Natural killer cell (primary cell): Measurements from ENCODE around the gene CUTC. TPM values are rescaled to one million over a fixed set of nuclear protein-coding genes. Genes with fewer than 3 reads are reported as not detected.
A peak's percentile ranks its signal among the peaks of the same experiment; 100 is the strongest.

Source experiments
- ATAC-seq, 3 donors: fragments of 150-1000 bp in 2 of 3; fragments of 200-7000 bp in 1 of 3; cut with Tn5 transposase; 1 replicate in 1 of 3; 2 replicates in 2 of 3; pipeline ENCODE4 v1.10.0; 2021; ENCODE audit warnings: mild to moderate bottlenecking in 2 of 3, moderate library complexity in 2 of 3
- DNase-seq, 2 donors: peaks; one replicate each; pipeline versions ENCODE4 v3.0.0 to v3.0.0-alpha.2; 2013 to 2021; ENCODE audit warnings: mixed read lengths in 1 of 2
- H3K27ac ChIP-seq: one replicate; pipeline ENCODE4 v1.5.1; 2013; ENCODE audit warnings: mild to moderate bottlenecking, low read length
- H3K27me3 ChIP-seq: one replicate; pipeline ENCODE4 v1.6.1; 2013; ENCODE audit warnings: low read length; ENCODE audit not compliant: control insufficient read depth, insufficient read depth
- H3K36me3 ChIP-seq: one replicate; pipeline ENCODE4 v1.6.1; 2013; ENCODE audit warnings: low read length; ENCODE audit not compliant: control insufficient read depth, insufficient read depth
- H3K4me1 ChIP-seq: one replicate; pipeline ENCODE4 v1.6.1; 2013; ENCODE audit warnings: low read length; ENCODE audit not compliant: control insufficient read depth, insufficient read depth
- H3K4me3 ChIP-seq: one replicate; pipeline ENCODE4 v1.5.1; 2013; ENCODE audit warnings: low read length
- H3K9me3 ChIP-seq: one replicate; pipeline ENCODE4 v1.6.1; 2013; ENCODE audit warnings: low read length; ENCODE audit not compliant: control insufficient read depth, insufficient read depth
- H3K27ac Mint-ChIP-seq, 2 donors: one replicate each; pipeline ENCODE4 v1.8.0; 2022; ENCODE audit warnings: mild to moderate bottlenecking in 2 of 2, mixed read lengths in 2 of 2, moderate library complexity in 1 of 2
- H3K27me3 Mint-ChIP-seq, 2 donors: one replicate each; pipeline ENCODE4 v1.8.0; 2022; ENCODE audit warnings: low read depth in 2 of 2, mixed read lengths in 2 of 2
- H3K36me3 Mint-ChIP-seq: one replicate; pipeline ENCODE4 v1.8.0; 2022; ENCODE audit warnings: mixed read lengths
- H3K4me1 Mint-ChIP-seq, 2 donors: one replicate each; pipeline ENCODE4 v1.8.0; 2022; ENCODE audit warnings: mixed read lengths in 2 of 2
- H3K4me3 Mint-ChIP-seq: one replicate; pipeline ENCODE4 v1.8.0; 2022; ENCODE audit warnings: mild to moderate bottlenecking, moderate library complexity, mixed read lengths
- H3K9me3 Mint-ChIP-seq, 2 donors: one replicate each; pipeline ENCODE4 v1.8.0; 2022; ENCODE audit warnings: mixed read lengths in 2 of 2
- CTCF ChIP-seq: fragments of 200-600 bp; IDR thresholded peaks from one replicate; pipeline ENCODE4 v1.8.0; 2022; ENCODE audit warnings: antibody characterized with exemption
- WGBS: methylation state at CpG from one replicate; pipeline ENCODE4 v1.1.7; 2013; ENCODE audit warnings: missing lambda C conversion rate; ENCODE audit not compliant: insufficient coverage; 5-methylcytosine and 5-hydroxymethylcytosine counted together
- intact Hi-C: fragments of 100-400 bp; cut with micrococcal nuclease; formaldehyde crosslinking; loops from one replicate; pipeline ENCODE4 v1.14.2; 2022
- total RNA-seq, 4 donors: library from RNA; stranded (reverse); fragments of 120-200 nt in 1 of 4; gene quantifications; one replicate each; pipeline versions ENCODE4 v1.2.3 to v1.2.4, GENCODE V29; 2013 to 2022

The CUTC gene
- total RNA-seq, 3 donors from 2014 or later (not counting 1 experiment from before 2014, with no cell fraction given) = 21.4 to 28.1 (median 23.5) TPM

DNA sequence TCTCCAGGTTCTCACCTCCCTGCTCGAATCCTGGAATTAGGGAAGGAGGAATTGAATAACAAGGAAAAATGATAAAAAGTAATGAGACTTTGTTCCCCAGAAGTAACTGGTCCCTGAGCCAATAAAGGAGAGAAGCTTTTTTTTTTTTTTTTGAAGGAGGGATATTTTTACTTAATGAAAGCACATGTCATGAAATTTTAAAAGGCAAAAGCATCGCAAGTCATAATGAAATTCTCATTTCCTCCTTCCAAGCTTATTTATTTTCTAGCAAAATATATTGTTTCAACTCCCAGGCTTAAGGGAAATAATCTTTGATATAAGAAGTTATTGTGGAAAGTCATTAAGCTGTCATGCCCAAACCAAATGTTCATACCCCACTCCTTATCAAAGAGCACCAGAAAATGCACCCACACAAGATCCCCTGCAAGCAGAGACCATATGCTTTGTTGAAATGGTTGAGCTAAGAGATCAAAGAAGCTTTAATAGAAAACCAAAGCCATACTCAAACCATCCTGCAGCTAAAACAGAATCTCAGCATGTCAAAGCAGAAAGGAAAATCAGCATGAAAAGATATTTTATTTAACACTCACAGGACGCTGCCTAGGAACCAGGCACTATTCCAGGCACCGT is 33.8 kb downstream of the CUTC start:
- no peak for DNase-seq
- H3K4me1 Mint-ChIP-seq = peaks cover 15 to 18% of the 10 kb centered on the region in 2 donors
- no peak overlapping the region for H3K4me3 Mint-ChIP-seq
- Histone ChIP-seq H3K27ac (no peak overlapping the region), H3K36me3 (peaks cover 1% of the 10 kb centered on the region), H3K27me3 (no peaks in the 10 kb centered on the region), H3K9me3 (no peaks in the 10 kb centered on the region), H3K4me3 (no peak overlapping the region), H3K4me1 (peaks cover 14% of the 10 kb centered on the region)
- WGBS = 60% methylated on average over 2 of the region's 4 CpGs
- no peaks in the 10 kb centered on the region for H3K27me3 Mint-ChIP-seq
- no peak for TF ChIP-seq CTCF
- H3K36me3 Mint-ChIP-seq = peaks cover 8% of the 10 kb centered on the region
- no peak overlapping the region for H3K27ac Mint-ChIP-seq
- intact Hi-C loops = no loop called here
- ATAC-seq = no peak
- H3K9me3 Mint-ChIP-seq = no peaks in the 10 kb centered on the region

- no peaks in the 10 kb centered on the region for H3K27me3 Mint-ChIP-seq
- DNase-seq (peak; percentile 15 to 29), ATAC-seq (peak; percentile 59 to 96 (median 65))
- Histone ChIP-seq H3K9me3 (no peaks in the 10 kb centered on the region), H3K36me3 (no peaks in the 10 kb centered on the region), H3K27ac (no peak overlapping the region), H3K27me3 (no peaks in the 10 kb centered on the region), H3K4me3 (no peak overlapping the region), H3K4me1 (peaks cover 14% of the 10 kb centered on the region)
- H3K36me3 Mint-ChIP-seq = peaks cover 3% of the 10 kb centered on the region
- H3K27ac Mint-ChIP-seq = no peak overlapping the region
- WGBS = 44% methylated on average over 6 of the region's 8 CpGs
- no peak overlapping the region for H3K4me3 Mint-ChIP-seq
- no peak for TF ChIP-seq CTCF
- peaks cover 15 to 18% of the 10 kb centered on the region in 2 donors for H3K4me1 Mint-ChIP-seq
- H3K9me3 Mint-ChIP-seq = no peaks in the 10 kb centered on the region
- intact Hi-C loops = no loop called here
These were observed 34.3 kb downstream of the CUTC start for GRCh38 chr10:99766302-99766681.

- H3K36me3 ChIP-seq = no peaks in the 10 kb centered on the region
- TF ChIP-seq CTCF = no peak
- H3K27me3 Mint-ChIP-seq = no peaks in the 10 kb centered on the region
- peaks cover 14% of the 10 kb centered on the region for H3K4me1 ChIP-seq
- DNase-seq (no peak), ATAC-seq (no peak)
- no peak overlapping the region for H3K27ac ChIP-seq
- H3K4me1 Mint-ChIP-seq = peaks cover 15 to 18% of the 10 kb centered on the region in 2 donors
- H3K4me3 Mint-ChIP-seq = no peak overlapping the region
- H3K27ac Mint-ChIP-seq = no peak overlapping the region
- no peaks in the 10 kb centered on the region for H3K36me3 Mint-ChIP-seq
- no peaks in the 10 kb centered on the region for H3K27me3 ChIP-seq
- H3K4me3 ChIP-seq = no peak overlapping the region
- no peaks in the 10 kb centered on the region for H3K9me3 ChIP-seq
- WGBS = 88% methylated on average over 2 of the region's 5 CpGs
- H3K9me3 Mint-ChIP-seq = no peaks in the 10 kb centered on the region
- intact Hi-C loops = no loop called here
These were observed 35.9 kb downstream of the CUTC start for GRCh38 chr10:99767901-99768300.

DNA sequence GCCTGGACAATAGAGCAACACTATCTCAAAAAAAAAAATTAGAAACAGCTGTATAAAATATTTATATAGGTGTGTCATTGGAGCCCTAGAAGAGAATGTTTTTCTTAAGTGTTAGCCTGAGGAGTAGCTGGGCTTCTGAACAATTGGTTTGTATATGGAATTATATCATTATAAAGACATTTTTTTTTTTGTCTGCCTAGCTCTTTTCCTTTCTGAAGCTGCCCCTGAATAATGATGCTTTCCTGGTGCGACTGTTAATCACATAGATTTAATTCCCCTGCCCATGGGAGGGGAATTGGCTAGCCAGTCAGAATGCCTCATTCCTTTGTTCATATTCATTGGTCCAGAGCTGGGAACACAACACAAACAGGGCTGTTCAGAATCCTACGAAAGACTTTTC is 36.5 kb downstream of the CUTC start:
- H3K4me3 ChIP-seq = no peak overlapping the region
- intact Hi-C loops = no loop called here
- H3K27me3 ChIP-seq = no peaks in the 10 kb centered on the region
- 96% methylated on average over 2 of the region's 2 CpGs for WGBS
- ATAC-seq (no peak), DNase-seq (no peak)
- H3K36me3 ChIP-seq = no peaks in the 10 kb centered on the region
- TF ChIP-seq CTCF = no peak
- H3K27me3 Mint-ChIP-seq = no peaks in the 10 kb centered on the region
- peaks cover 15 to 18% of the 10 kb centered on the region in 2 donors for H3K4me1 Mint-ChIP-seq
- H3K4me3 Mint-ChIP-seq = no peak overlapping the region
- no peak overlapping the region for H3K27ac ChIP-seq
- H3K27ac Mint-ChIP-seq = no peak overlapping the region
- no peaks in the 10 kb centered on the region for H3K36me3 Mint-ChIP-seq
- no peaks in the 10 kb centered on the region for H3K9me3 Mint-ChIP-seq
- H3K9me3 ChIP-seq = no peaks in the 10 kb centered on the region
- peaks cover 14% of the 10 kb centered on the region for H3K4me1 ChIP-seq
